ENCODE data around the gene FARP1.
A peak's percentile ranks its signal among the peaks of the same experiment; 100 is the strongest.

FARP1 gene

GRCh38 chr13:98286799-98287198, 143.9 kb downstream of the FARP1 start:
- Histone ChIP-seq H3K9me3 (ENCODE audit: control insufficient read depth, insufficient read depth, low read depth, low read length) (no peaks in the 10 kb centered on the region), H3K4me3 (ENCODE audit: low read depth, low read length) (no peak overlapping the region), H3K36me3 (ENCODE audit: control insufficient read depth in 2 of 2, insufficient read depth in 1 of 2, low read length in 2 of 2) (no peaks in the 10 kb centered on the region), H3K27ac (ENCODE audit: extremely low read depth, low read depth, low read length) (no peak overlapping the region), H3K4me1 (ENCODE audit: control insufficient read depth, insufficient read depth, low read length) (peaks cover 6% of the 10 kb centered on the region)
- POLR2A ChIA-PET: no interaction called here
- CTCF ChIA-PET: no interaction called here
- TF ChIP-seq ZNF449 (tag by site-specific recombination; IDR thresholded peaks at IDR 0.05) (no peak), ZBTB26 (tag by site-specific recombination; optimal IDR thresholded peaks at IDR 0.05) (no peak), ZBTB11 (tag by site-specific recombination; conservative IDR thresholded peaks at IDR 0.05; ENCODE audit: low read depth) (no peak), PRDM6 (tag by site-specific recombination; IDR thresholded peaks at IDR 0.05) (0 out of 2 replicates have a peak, but pooled peaks have one; percentile 21), ZNF214 (tag by site-specific recombination; IDR thresholded peaks at IDR 0.05; ENCODE audit: borderline replicate concordance) (no peak), ZNF513 (tag by site-specific recombination; IDR thresholded peaks at IDR 0.05) (no peak), ZNF16 (tag by site-specific recombination; IDR thresholded peaks at IDR 0.05; ENCODE audit: low read depth) (no peak), OVOL3 (tag by site-specific recombination; IDR thresholded peaks at IDR 0.05) (no peak), TCF7L2 (IDR thresholded peaks at IDR 0.05; ENCODE audit: borderline replicate concordance, low read depth, low read length) (no peak), ZFHX2 (tag by site-specific recombination; conservative IDR thresholded peaks at IDR 0.05) (no peak), SCRT1 (tag by site-specific recombination; IDR thresholded peaks at IDR 0.05; ENCODE audit: borderline replicate concordance) (peak; percentile 72), GLI2 (tag by site-specific recombination; IDR thresholded peaks at IDR 0.05; ENCODE audit: borderline replicate concordance, low read depth) (no peak), ZNF530 (tag by site-specific recombination; IDR thresholded peaks at IDR 0.05; ENCODE audit: low read depth) (no peak), TRIM28 (IDR thresholded peaks at IDR 0.05; ENCODE audit: borderline replicate concordance, low read length) (no peak), ZNF362 (tag by site-specific recombination; IDR thresholded peaks at IDR 0.05) (peak; percentile 73; the same call in 1 of the 2 replicates), SCRT2 (tag by site-specific recombination; IDR thresholded peaks at IDR 0.05) (peak; percentile 78; the same call in 1 of the 2 replicates), ZNF221 (tag by site-specific recombination; IDR thresholded peaks at IDR 0.05; ENCODE audit: borderline replicate concordance) (no peak), ZSCAN4 (tag by site-specific recombination; IDR thresholded peaks at IDR 0.05) (no peak), ZBTB17 (tag by site-specific recombination; IDR thresholded peaks at IDR 0.05) (no peak), SP3 (tag by site-specific recombination; IDR thresholded peaks at IDR 0.05) (no peak), ZBTB44 (tag by site-specific recombination; IDR thresholded peaks at IDR 0.05) (peak; percentile 49; the same call in 1 of the 2 replicates), ZNF645 (tag by site-specific recombination; IDR thresholded peaks at IDR 0.05) (no peak)
